RWPE2 (cell line): ENCODE results near the gene ROPN1B.

Experiments
- ATAC-seq: fragments of 200-7000 bp; cut with Tn5 transposase; 3 replicates; pipeline ENCODE4 v1.9.1; 2021; ENCODE audit warnings: low read depth
- DNase-seq: peaks from one replicate; pipeline ENCODE4 v3.0.0-alpha.2; 2020; ENCODE audit warnings: low spot score
- H3K27ac ChIP-seq: fragments of 450-650 bp; 2 replicates; pipeline ENCODE4 v1.5.1; 2017; ENCODE audit warnings: mild to moderate bottlenecking; ENCODE audit not compliant: poor library complexity, severe bottlenecking
- H3K27me3 ChIP-seq: fragments of 250-450 bp; sonication (Bioruptor Pico); 2 replicates; pipeline ENCODE4 v1.5.1; 2021; ENCODE audit warnings: mild to moderate bottlenecking, moderate library complexity; ENCODE audit not compliant: insufficient read depth, poor library complexity, severe bottlenecking
- H3K36me3 ChIP-seq: fragments of 250-450 bp; sonication (Bioruptor Pico); 2 replicates; pipeline ENCODE4 v1.5.1; 2020; ENCODE audit warnings: low read depth, mild to moderate bottlenecking, moderate library complexity
- H3K4me1 ChIP-seq: fragments of 250-450 bp; sonication (Bioruptor Pico); 2 replicates; pipeline ENCODE4 v1.5.1; 2021; ENCODE audit warnings: mild to moderate bottlenecking, moderate library complexity; ENCODE audit not compliant: insufficient read depth, poor library complexity, severe bottlenecking
- H3K4me3 ChIP-seq: fragments of 250-450 bp; sonication (Bioruptor Pico); 2 replicates; pipeline ENCODE4 v1.5.1; 2021; ENCODE audit warnings: mild to moderate bottlenecking, moderate library complexity; ENCODE audit not compliant: severe bottlenecking
- H3K9me3 ChIP-seq: fragments of 250-450 bp; sonication (Bioruptor Pico); 2 replicates; pipeline ENCODE4 v1.5.1; 2021; ENCODE audit warnings: mild to moderate bottlenecking, moderate library complexity; ENCODE audit not compliant: severe bottlenecking
- CTCF ChIP-seq: fragments of 450-650 bp; IDR thresholded peaks from one replicate; pipeline ENCODE4 v1.5.1; 2017; ENCODE audit warnings: mild to moderate bottlenecking, moderate library complexity; ENCODE audit not compliant: poor library complexity, severe bottlenecking

Gene ROPN1B

GRCh38 chr3:126031981-126032471 lies 63.0 kb downstream of the ROPN1B start:
- ATAC-seq (no peak), DNase-seq (no peak)
- no peaks in the 10 kb centered on the region for H3K4me1 ChIP-seq
- TF ChIP-seq CTCF, result no peak
- no peak overlapping the region for H3K27ac ChIP-seq
- H3K4me3 ChIP-seq, result no peak overlapping the region
- no peaks in the 10 kb centered on the region; the same call in 1 of the 2 replicates for H3K36me3 ChIP-seq
- peaks cover 8% of the 10 kb centered on the region for H3K9me3 ChIP-seq
- H3K27me3 ChIP-seq, result no peaks in the 10 kb centered on the region
